Vagina (tissue), 2 donors: ENCODE data around the gene EMC10. TPM values are rescaled to one million over a fixed set of nuclear protein-coding genes. Genes with fewer than 3 reads are reported as not detected.

Experiments
- DNase-seq, 2 donors: peaks; one replicate each; pipeline ENCODE4 v3.0.0-alpha.2; 2017; ENCODE audit errors: extremely low spot score in 2 of 2
- H3K27ac ChIP-seq: fragments of 200-600 bp; sonication (generic); one replicate; pipeline ENCODE4 v1.5.1; 2019
- H3K27me3 ChIP-seq: fragments of 200-600 bp; sonication (generic); one replicate; pipeline ENCODE4 v1.5.1; 2019
- H3K36me3 ChIP-seq, 2 donors: fragments of 200-600 bp; sonication (generic); one replicate each; pipeline ENCODE4 v1.5.1; 2017 to 2019
- H3K4me1 ChIP-seq: fragments of 200-600 bp; sonication (generic); one replicate; pipeline ENCODE4 v1.5.1; 2019
- H3K4me3 ChIP-seq, 2 donors: fragments of 200-600 bp; sonication (generic); 1 replicate in 1 of 2; 2 replicates in 1 of 2; pipeline ENCODE4 v1.5.1; 2016 to 2019
- H3K9me3 ChIP-seq: fragments of 200-600 bp; sonication (generic); one replicate; pipeline ENCODE4 v1.5.1; 2019
- CTCF ChIP-seq, 3 experiments: fragments of 450-650 bp in 2 of 3; fragments of 200-600 bp in 1 of 3; sonication (generic) in 1 of 3; IDR thresholded peaks; one replicate each; pipeline ENCODE4 v1.5.1; 2017 to 2019; ENCODE audit warnings: antibody characterized with exemption in 3 of 3, mild to moderate bottlenecking in 2 of 3, moderate library complexity in 2 of 3
- POLR2A ChIP-seq, 2 donors: fragments of 450-650 bp; IDR thresholded peaks; one replicate each; pipeline ENCODE4 v1.6.1; 2017; ENCODE audit warnings: antibody characterized with exemption in 2 of 2, mild to moderate bottlenecking in 2 of 2, moderate library complexity in 2 of 2
- POLR2AphosphoS5 ChIP-seq, 2 donors: sonication (generic); formaldehyde crosslinking; IDR thresholded peaks; one replicate each; pipeline ENCODE4 v1.9.0; 2017; ENCODE audit warnings: antibody characterized with exemption in 2 of 2, mild to moderate bottlenecking in 2 of 2, low read depth in 1 of 2; ENCODE audit not compliant: insufficient read depth in 1 of 2
- intact Hi-C: fragments of 100-400 bp; cut with DNase I; formaldehyde crosslinking; loops from one replicate; pipeline ENCODE4 v1.15.1; 2023
- total RNA-seq: library from RNA; depleted of rRNA; stranded (reverse); fragments of >200 nt; gene quantifications from one replicate; pipeline ENCODE4 v1.2.3, GENCODE V29; 2016

Gene EMC10
- total RNA-seq, 1 donor from 2014 or later, result 33.1 TPM

- TF ChIP-seq POLR2A (IDR thresholded peaks at IDR 0.05), result no peak
- no peak for TF ChIP-seq POLR2AphosphoS5 (IDR thresholded peaks at IDR 0.05; ENCODE audit: insufficient read depth in 1 of 2, low read depth in 1 of 2)
- TF ChIP-seq CTCF (IDR thresholded peaks at IDR 0.05), result no peak
- DNase-seq, result no peak
- Histone ChIP-seq H3K36me3 (no peaks in the 10 kb centered on the region), H3K4me1 (no peaks in the 10 kb centered on the region), H3K9me3 (no peaks in the 10 kb centered on the region), H3K27ac (no peak overlapping the region), H3K4me3 (no peak overlapping the region), H3K27me3 (no peaks in the 10 kb centered on the region)
- intact Hi-C loops, result no loop called here
Measured at GRCh38 chr19:50531171-50531612, 54.9 kb downstream of the EMC10 start.

GRCh38 chr19:50532952-50533351 is 56.6 kb downstream of the EMC10 start:
- intact Hi-C loops, result no loop called here
- Histone ChIP-seq H3K27me3 (no peaks in the 10 kb centered on the region), H3K27ac (no peak overlapping the region), H3K4me3 (no peak overlapping the region), H3K4me1 (no peaks in the 10 kb centered on the region), H3K9me3 (no peaks in the 10 kb centered on the region), H3K36me3 (no peaks in the 10 kb centered on the region)
- no peak for DNase-seq
- no peak for TF ChIP-seq POLR2A (IDR thresholded peaks at IDR 0.05)
- TF ChIP-seq POLR2AphosphoS5 (IDR thresholded peaks at IDR 0.05; ENCODE audit: insufficient read depth in 1 of 2, low read depth in 1 of 2), result no peak
- no peak for TF ChIP-seq CTCF (IDR thresholded peaks at IDR 0.05)

GRCh38 chr19:50534478-50534877 is 58.2 kb downstream of the EMC10 start:
- no peaks in the 10 kb centered on the region for H3K9me3 ChIP-seq
- no peak for DNase-seq
- H3K36me3 ChIP-seq, result no peaks in the 10 kb centered on the region
- H3K4me3 ChIP-seq, result no peak overlapping the region
- no peak overlapping the region for H3K27ac ChIP-seq
- TF ChIP-seq POLR2AphosphoS5 (IDR thresholded peaks at IDR 0.05; ENCODE audit: insufficient read depth in 1 of 2, low read depth in 1 of 2), result no peak
- no peaks in the 10 kb centered on the region for H3K27me3 ChIP-seq
- intact Hi-C loops, result no loop called here
- no peaks in the 10 kb centered on the region for H3K4me1 ChIP-seq

- intact Hi-C loops, result no loop called here
- Histone ChIP-seq H3K9me3 (no peaks in the 10 kb centered on the region), H3K4me1 (no peaks in the 10 kb centered on the region), H3K27me3 (no peaks in the 10 kb centered on the region), H3K27ac (no peak overlapping the region), H3K36me3 (no peaks in the 10 kb centered on the region), H3K4me3 (no peak overlapping the region)
- no peak for DNase-seq
- no peak for TF ChIP-seq POLR2A (IDR thresholded peaks at IDR 0.05)
- no peak for TF ChIP-seq CTCF (IDR thresholded peaks at IDR 0.05)
- no peak for TF ChIP-seq POLR2AphosphoS5 (IDR thresholded peaks at IDR 0.05; ENCODE audit: insufficient read depth in 1 of 2, low read depth in 1 of 2)
Measured at GRCh38 chr19:50535672-50536187, 59.4 kb downstream of the EMC10 start.

- Histone ChIP-seq H3K4me1 (no peaks in the 10 kb centered on the region), H3K9me3 (no peaks in the 10 kb centered on the region), H3K27me3 (no peaks in the 10 kb centered on the region), H3K27ac (no peak overlapping the region), H3K4me3 (no peak overlapping the region), H3K36me3 (no peaks in the 10 kb centered on the region)
- no peak for TF ChIP-seq POLR2A (IDR thresholded peaks at IDR 0.05)
- no peak for TF ChIP-seq POLR2AphosphoS5 (IDR thresholded peaks at IDR 0.05; ENCODE audit: insufficient read depth in 1 of 2, low read depth in 1 of 2)
- TF ChIP-seq CTCF (IDR thresholded peaks at IDR 0.05), result no peak
- DNase-seq, result no peak
- intact Hi-C loops, result no loop called here
Measured at GRCh38 chr19:50536662-50537305, 60.5 kb downstream of the EMC10 start.
